ENCODE measurements around the gene CLEC20A.

Gene CLEC20A

GRCh38 chr1:178496410-178497135, at the start of gene CLEC20A:
Gene CLEC20A (minus strand): TSS chr1:178496964. CDS start chr1:178496939, 25 bp downstream.
- DNase-seq: no peak

- no peak for DNase-seq
Measured at GRCh38 chr1:178544531-178544930, 47.8 kb upstream of the CLEC20A start.

- DNase-seq: no peak
Measured at GRCh38 chr1:178543290-178543607, 46.5 kb upstream of the CLEC20A start.

- peak; percentile 58 to 78 for DNase-seq
Measured at GRCh38 chr1:178542554-178543289, 46.0 kb upstream of the CLEC20A start.

GRCh38 chr1:178541829-178542553, 45.2 kb upstream of the CLEC20A start:
- DNase-seq: peak; percentile 12 to 46

GRCh38 chr1:178541379-178541778, 44.6 kb upstream of the CLEC20A start:
- no peak for DNase-seq

- DNase-seq: peak; percentile 84 to 94
Measured at GRCh38 chr1:178540646-178541045, 43.9 kb upstream of the CLEC20A start.

- peak in 1 of 2 experiments; percentile 51 for DNase-seq
Measured at GRCh38 chr1:178540204-178540603, 43.4 kb upstream of the CLEC20A start.

- DNase-seq: no peak
Measured at GRCh38 chr1:178539291-178539690, 42.5 kb upstream of the CLEC20A start.

- DNase-seq: no peak
Measured at GRCh38 chr1:178538192-178538916, 41.6 kb upstream of the CLEC20A start.

- DNase-seq: no peak
Measured at GRCh38 chr1:178537382-178538090, 40.8 kb upstream of the CLEC20A start.

GRCh38 chr1:178536844-178537371, 40.1 kb upstream of the CLEC20A start:
- DNase-seq: no peak

GRCh38 chr1:178536329-178536728, 39.6 kb upstream of the CLEC20A start:
- no peak for DNase-seq

GRCh38 chr1:178534137-178534868, 37.5 kb upstream of the CLEC20A start:
- no peak for DNase-seq

- DNase-seq: no peak
Measured at GRCh38 chr1:178533121-178533946, 36.6 kb upstream of the CLEC20A start.

- peak; percentile 53 to 79 for DNase-seq
Measured at GRCh38 chr1:178532392-178532791, 35.6 kb upstream of the CLEC20A start.

GRCh38 chr1:178531887-178532286, 35.1 kb upstream of the CLEC20A start:
- DNase-seq: peak in 1 of 2 experiments; percentile 51

- DNase-seq: no peak
Measured at GRCh38 chr1:178530502-178530901, 33.7 kb upstream of the CLEC20A start.

- DNase-seq: no peak
Measured at GRCh38 chr1:178530037-178530402, 33.3 kb upstream of the CLEC20A start.

GRCh38 chr1:178529364-178530036, 32.7 kb upstream of the CLEC20A start:
- no peak for DNase-seq

Data from NCI-H524 (cell line).